Ovary (tissue), 9 donors: ENCODE measurements around the gene MYBPC1. TPM values are rescaled to one million over a fixed set of nuclear protein-coding genes. Genes with fewer than 3 reads are reported as not detected.

Experiments
- DNase-seq, 5 donors: peaks; one replicate each; pipeline ENCODE4 v3.0.0-alpha.2; 2019 to 2020
- H3K27ac ChIP-seq, 2 donors: fragments of 200-600 bp; one replicate each; pipeline versions ENCODE4 v1.5.1 to v1.8.0; 2019 to 2022
- H3K27me3 ChIP-seq: fragments of 200-600 bp; one replicate; pipeline ENCODE4 v1.8.0; 2022
- H3K36me3 ChIP-seq: fragments of 200-600 bp; sonication (generic); one replicate; pipeline ENCODE4 v1.5.1; 2019
- H3K4me1 ChIP-seq: one replicate; pipeline ENCODE4 v1.8.1; 2013; ENCODE audit warnings: mild to moderate bottlenecking, moderate library complexity; ENCODE audit not compliant: insufficient read depth
- H3K4me3 ChIP-seq: fragments of 200-600 bp; sonication (generic); one replicate; pipeline ENCODE4 v1.5.1; 2017
- H3K9me3 ChIP-seq, 2 donors: fragments of 200-600 bp in 1 of 2; sonication (generic) in 1 of 2; one replicate each; pipeline versions ENCODE4 v1.5.1 to v1.8.1; 2013 to 2019; ENCODE audit warnings: mild to moderate bottlenecking in 1 of 2, moderate library complexity in 1 of 2
- CTCF ChIP-seq, 3 donors: fragments of 450-650 bp in 2 of 3; fragments of 200-600 bp in 1 of 3; IDR thresholded peaks; one replicate each; pipeline versions ENCODE4 v1.5.1 to v1.8.0; 2016 to 2022; ENCODE audit warnings: antibody characterized with exemption in 3 of 3, mild to moderate bottlenecking in 1 of 3
- EP300 ChIP-seq: sonication (generic); formaldehyde crosslinking; IDR thresholded peaks from one replicate; pipeline ENCODE4 v1.6.1; 2017; ENCODE audit warnings: antibody characterized with exemption
- POLR2A ChIP-seq: fragments of 450-650 bp; IDR thresholded peaks from one replicate; pipeline ENCODE4 v1.6.1; 2017; ENCODE audit warnings: antibody characterized with exemption, mild to moderate bottlenecking, moderate library complexity
- WGBS, 3 donors: extraction: QIAGEN DNeasy Blood & Tissue Kit in 1 of 3; methylation state at CpG; one replicate each; pipeline versions ENCODE4 v1.1.5 to v1.1.7; 2013 to 2017; 5-methylcytosine and 5-hydroxymethylcytosine counted together
- intact Hi-C, 4 donors: fragments of 100-400 bp; cut with DNase I; formaldehyde crosslinking; loops; one replicate each; pipeline versions ENCODE4 v1.11.0 to v1.15.1; 2022 to 2023
- polyA plus RNA-seq, 2 donors: library from polyadenylated mRNA; stranded (reverse); fragments of 200-250 nt in 1 of 2; fragments of 350-450 nt in 1 of 2; fragmentation: Illumina TruSeq in 1 of 2; extraction: RNeasy Lipid Tissue Mini Kit (QIAGEN cat#74804) in 1 of 2; gene quantifications; one replicate each; pipeline ENCODE4 v1.2.3, GENCODE V29; 2013 to 2014
- total RNA-seq, 7 donors: library from RNA; depleted of rRNA in 2 of 7; stranded (reverse); fragments of >200 nt in 2 of 7; fragmentation: NEBNext Ultra II Directional in 3 of 7; extraction: Animal tissue kit (Norgen Biotek cat#: 25700) in 3 of 7; gene quantifications; one replicate each; pipeline versions ENCODE4 v1.1.0 to v1.2.4, GENCODE V29; 2016 to 2023
- donor health status: DM: no; HTN: no; CAD: no; lungs with moderate emphysema.
- donor health status: DM: no; HTN: no; CAD: no.
- donor health status: Bipolar disorder and iron deficiency.
- donor health status: DM: yes; HTN: yes; CAD: no.
- donor health status: DM: no; HTN: no; CAD: no.
- donor health status: DM: yes; HTN: yes; CAD: no.

MYBPC1 gene
- total and polyA plus RNA-seq, 9 donors: 0.18 to 2.2 (median 0.92) TPM; not detected in 4

GRCh38 chr12:101694986-101695385, 100.2 kb downstream of the MYBPC1 start:
- Histone ChIP-seq H3K4me3 (no peak overlapping the region), H3K27ac (no peak overlapping the region), H3K36me3 (no peaks in the 10 kb centered on the region), H3K9me3 (no peaks in the 10 kb centered on the region), H3K27me3 (no peaks in the 10 kb centered on the region), H3K4me1 (peaks cover 3% of the 10 kb centered on the region)
- no peak for DNase-seq
- 96 to 97% (median 97%) methylated on average over 2 of the region's 2 CpGs for WGBS, 3 donors
- TF ChIP-seq POLR2A (no peak), EP300 (no peak), CTCF (IDR thresholded peaks at IDR 0.05) (no peak)
- intact Hi-C loops: no loop called here

- no peak overlapping the region for H3K4me3 ChIP-seq
- no peaks in the 10 kb centered on the region for H3K27me3 ChIP-seq
- WGBS, 3 donors: 92 to 97% (median 94%) methylated on average over 1 of the region's 1 CpG
- intact Hi-C loops: no loop called here
- TF ChIP-seq POLR2A: no peak
- no peak for TF ChIP-seq CTCF (IDR thresholded peaks at IDR 0.05)
- no peak for TF ChIP-seq EP300
- no peaks in the 10 kb centered on the region for H3K36me3 ChIP-seq
- DNase-seq: no peak
- H3K4me1 ChIP-seq: peaks cover 3% of the 10 kb centered on the region
- H3K9me3 ChIP-seq: no peaks in the 10 kb centered on the region
- no peak overlapping the region for H3K27ac ChIP-seq
Observed at GRCh38 chr12:101695706-101696105, 100.9 kb downstream of the MYBPC1 start.

- H3K4me3 ChIP-seq: peak overlapping the region; percentile 91
- no peaks in the 10 kb centered on the region for H3K36me3 ChIP-seq
- no peaks in the 10 kb centered on the region for H3K9me3 ChIP-seq
- 37 to 46% (median 45%) methylated on average over 18 of the region's 18 CpGs for WGBS, 3 donors
- TF ChIP-seq POLR2A (no peak), EP300 (no peak), CTCF (IDR thresholded peaks at IDR 0.05) (no peak)
- intact Hi-C loops: no loop called here
- peaks cover 3% of the 10 kb centered on the region for H3K4me1 ChIP-seq
- DNase-seq: peak in 3 of 5 donors; percentile 21 to 44 (median 38)
- H3K27me3 ChIP-seq: no peaks in the 10 kb centered on the region
- H3K27ac ChIP-seq: peak overlapping the region in 1 of 2 donors; percentile 87
Observed at GRCh38 chr12:101696251-101697196, 101.8 kb downstream of the MYBPC1 start.

DNA sequence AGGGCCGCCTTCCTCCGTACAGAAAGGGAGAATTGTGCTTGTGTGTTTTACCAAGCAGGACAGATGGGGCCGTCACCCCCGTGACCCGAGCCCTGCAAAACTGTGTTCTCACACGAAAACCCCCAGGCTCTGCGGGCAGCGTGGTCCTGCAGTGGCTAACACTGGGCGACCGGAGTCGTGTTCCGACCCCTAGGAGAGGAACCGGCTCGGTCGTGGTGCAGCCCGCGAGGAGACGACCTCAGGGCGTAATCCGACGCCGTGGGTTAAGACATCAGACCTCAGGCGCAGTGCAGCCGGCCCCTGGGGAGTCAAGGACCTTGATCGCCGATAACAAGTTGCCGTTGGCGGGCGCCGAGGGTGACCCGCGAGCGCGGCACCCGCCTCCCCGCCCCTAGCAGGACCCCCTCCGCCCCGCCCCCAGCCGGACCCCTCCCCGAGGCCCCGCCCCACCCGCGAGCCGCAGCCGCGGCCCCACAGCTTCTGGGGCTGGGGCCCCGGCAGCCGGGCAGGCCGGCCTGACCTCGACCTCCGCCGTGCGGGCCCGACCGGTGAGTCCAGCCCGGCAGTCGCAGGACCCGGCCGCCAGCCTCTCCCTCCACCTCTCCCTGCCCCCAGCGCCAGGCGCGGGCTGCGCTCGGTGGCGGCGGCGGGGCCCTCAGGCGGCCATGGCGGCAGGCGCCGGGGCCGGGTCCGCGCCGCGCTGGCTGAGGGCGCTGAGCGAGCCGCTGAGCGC, 102.6 kb downstream of the MYBPC1 start, which contains the start of gene CHPT1:
CHPT1 (plus strand) TSS at position 444 of the 733 bp plus-strand sequence; CDS start at position 666, 222 bp downstream.
- Histone ChIP-seq H3K4me3 (peak within 1 kb of the TSS; percentile 91), H3K4me1 (peaks cover 3% of the 10 kb centered on the region), H3K27me3 (no peaks in the 10 kb centered on the region), H3K9me3 (no peaks in the 10 kb centered on the region), H3K27ac (peak within 1 kb of the TSS; percentile 87), H3K36me3 (no peaks in the 10 kb centered on the region)
- peak; percentile 53 to 78 (median 65) for DNase-seq
- WGBS, 3 donors: 1% methylated on average over 30 to 77 of the region's 80 CpGs
- intact Hi-C loops: no loop called here
- no peak for TF ChIP-seq EP300
- no peak for TF ChIP-seq CTCF (IDR thresholded peaks at IDR 0.05)
- peak; percentile 16 for TF ChIP-seq POLR2A
